Tibial nerve (tissue), 4 donors: ENCODE results near the gene KLHL26. TPM values are rescaled to one million over a fixed set of nuclear protein-coding genes. Genes with fewer than 3 reads are reported as not detected.

Source experiments
- DNase-seq, 2 donors: peaks; one replicate each; pipeline ENCODE4 v3.0.0-alpha.2; 2019; ENCODE audit warnings: low spot score in 2 of 2
- H3K27ac ChIP-seq, 4 donors: fragments of 200-600 bp; sonication (generic) in 3 of 4; one replicate each; pipeline ENCODE4 v1.5.1; 2017 to 2019; ENCODE audit warnings: mild to moderate bottlenecking in 1 of 4
- H3K27me3 ChIP-seq, 2 donors: fragments of 200-600 bp; sonication (generic) in 1 of 2; one replicate each; pipeline versions ENCODE4 v1.5.1 to v1.6.0; 2017 to 2019
- H3K36me3 ChIP-seq, 3 donors: fragments of 200-600 bp; sonication (generic); one replicate each; pipeline ENCODE4 v1.5.1; 2018 to 2019
- H3K4me1 ChIP-seq, 4 donors: fragments of 200-600 bp; sonication (generic) in 3 of 4; one replicate each; pipeline ENCODE4 v1.5.1; 2017 to 2019
- H3K4me3 ChIP-seq, 4 donors: fragments of 200-600 bp; sonication (generic) in 3 of 4; one replicate each; pipeline ENCODE4 v1.5.1; 2017 to 2019; ENCODE audit warnings: mild to moderate bottlenecking in 1 of 4, moderate library complexity in 1 of 4
- H3K9me3 ChIP-seq, 4 donors: fragments of 200-600 bp; sonication (generic) in 3 of 4; one replicate each; pipeline ENCODE4 v1.5.1; 2017 to 2019
- EP300 ChIP-seq, 2 donors: sonication (generic); formaldehyde crosslinking; IDR thresholded peaks; one replicate each; pipeline ENCODE4 v1.6.1; 2017; ENCODE audit warnings: antibody characterized with exemption in 2 of 2, mild to moderate bottlenecking in 1 of 2
- POLR2A ChIP-seq, 2 donors: fragments of 450-650 bp; IDR thresholded peaks; one replicate each; pipeline ENCODE4 v1.6.1; 2017; ENCODE audit warnings: antibody characterized with exemption in 2 of 2, mild to moderate bottlenecking in 2 of 2, moderate library complexity in 2 of 2
- WGBS, 2 donors: methylation state at CpG; one replicate each; pipeline ENCODE4 v1.1.5; 2018; 5-methylcytosine and 5-hydroxymethylcytosine counted together
- small RNA-seq: library from RNA; depleted of rRNA; stranded (forward); fragments of <200 nt; gene quantifications from one replicate; pipeline ENCODE3, GENCODE V24; 2016
- total RNA-seq, 4 donors: library from RNA; depleted of rRNA; stranded (reverse); fragments of >200 nt; gene quantifications; one replicate each; pipeline ENCODE4 v1.1.0, GENCODE V29; 2016
- TF ChIP-seq, protein P1 (sequence below), 5 experiments: fragments of 200-600 bp in 3 of 5; fragments of 450-650 bp in 2 of 5; sonication (generic) in 3 of 5; IDR thresholded peaks; one replicate each; pipeline ENCODE4 v1.5.1; 2016 to 2019; ENCODE audit warnings: antibody characterized with exemption in 5 of 5, mild to moderate bottlenecking in 3 of 5, moderate library complexity in 2 of 5

Gene KLHL26
- total RNA-seq, 4 donors from 2014 or later = 12.9 to 38.4 (median 15.1) TPM

DNA sequence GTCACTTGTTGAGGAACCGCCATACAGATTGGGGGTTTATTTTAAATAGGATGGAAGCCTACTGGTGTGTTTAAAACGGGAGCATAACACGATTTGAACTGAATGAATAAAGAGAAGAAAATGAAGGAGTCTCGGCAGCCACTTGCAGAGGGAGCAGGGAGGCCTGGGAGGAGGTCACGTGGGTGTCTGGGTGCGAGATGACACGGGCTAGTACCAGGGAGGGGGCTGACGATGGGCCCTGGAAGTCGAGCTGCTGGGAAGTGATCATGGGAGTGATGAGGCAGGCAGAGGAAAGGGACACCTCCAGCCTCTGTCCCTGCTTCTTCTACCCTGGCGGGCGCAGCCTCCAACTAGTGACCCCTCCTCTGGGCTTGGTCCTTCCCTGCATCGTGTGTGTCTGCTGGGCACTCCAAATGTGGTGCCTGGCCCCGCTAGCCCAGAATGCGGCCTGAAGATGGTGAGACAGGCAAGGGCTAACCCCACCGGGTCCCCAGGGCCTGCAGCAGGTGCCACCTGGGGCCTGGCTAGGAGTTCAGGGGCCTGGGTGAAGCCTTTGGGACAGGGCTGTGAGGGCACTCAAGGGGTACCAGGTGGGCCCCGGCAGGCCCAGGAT, 82.1 kb downstream of the KLHL26 start:
- 74 to 84% methylated on average over 15 to 16 of the region's 16 CpGs for WGBS, 2 donors
- peaks cover 0 to 19% (median 0%) of the 10 kb centered on the region in 4 donors for H3K4me1 ChIP-seq
- TF ChIP-seq POLR2A (IDR thresholded peaks at IDR 0.05) (no peak), EP300 (IDR thresholded peaks at IDR 0.05) (no peak)
- TF ChIP-seq, protein P1, sequence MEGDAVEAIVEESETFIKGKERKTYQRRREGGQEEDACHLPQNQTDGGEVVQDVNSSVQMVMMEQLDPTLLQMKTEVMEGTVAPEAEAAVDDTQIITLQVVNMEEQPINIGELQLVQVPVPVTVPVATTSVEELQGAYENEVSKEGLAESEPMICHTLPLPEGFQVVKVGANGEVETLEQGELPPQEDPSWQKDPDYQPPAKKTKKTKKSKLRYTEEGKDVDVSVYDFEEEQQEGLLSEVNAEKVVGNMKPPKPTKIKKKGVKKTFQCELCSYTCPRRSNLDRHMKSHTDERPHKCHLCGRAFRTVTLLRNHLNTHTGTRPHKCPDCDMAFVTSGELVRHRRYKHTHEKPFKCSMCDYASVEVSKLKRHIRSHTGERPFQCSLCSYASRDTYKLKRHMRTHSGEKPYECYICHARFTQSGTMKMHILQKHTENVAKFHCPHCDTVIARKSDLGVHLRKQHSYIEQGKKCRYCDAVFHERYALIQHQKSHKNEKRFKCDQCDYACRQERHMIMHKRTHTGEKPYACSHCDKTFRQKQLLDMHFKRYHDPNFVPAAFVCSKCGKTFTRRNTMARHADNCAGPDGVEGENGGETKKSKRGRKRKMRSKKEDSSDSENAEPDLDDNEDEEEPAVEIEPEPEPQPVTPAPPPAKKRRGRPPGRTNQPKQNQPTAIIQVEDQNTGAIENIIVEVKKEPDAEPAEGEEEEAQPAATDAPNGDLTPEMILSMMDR (IDR thresholded peaks at IDR 0.05) = no peak
- H3K4me3 ChIP-seq = no peak overlapping the region
- H3K9me3 ChIP-seq = no peaks in the 10 kb centered on the region
- H3K27ac ChIP-seq = peak overlapping the region in 1 of 4 donors; percentile 38
- peaks cover 0 to 21% (median 0%) of the 10 kb centered on the region in 3 donors for H3K36me3 ChIP-seq
- no peak for DNase-seq
- no peaks in the 10 kb centered on the region for H3K27me3 ChIP-seq

DNA sequence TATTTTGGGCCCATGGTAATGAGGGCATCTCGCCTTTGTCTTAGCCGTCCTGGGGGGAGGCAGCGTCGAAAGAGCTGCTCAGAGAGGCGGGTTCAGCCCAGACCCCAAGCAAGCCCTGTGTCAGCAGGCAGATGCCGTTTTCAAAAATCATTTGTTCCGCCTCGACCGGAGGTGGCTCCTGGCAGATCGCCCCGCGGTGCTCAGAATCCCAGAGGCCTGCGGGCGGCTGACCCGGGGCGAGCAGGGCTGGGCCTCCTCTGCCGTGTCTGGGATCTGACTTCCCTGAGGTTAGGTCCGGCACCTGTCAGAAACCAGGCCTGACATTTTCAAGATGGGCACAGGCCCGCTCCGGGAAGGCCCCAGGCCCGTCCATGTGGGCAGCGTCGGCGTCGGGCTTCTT, 82.7 kb downstream of the KLHL26 start:
- H3K27ac ChIP-seq = peak overlapping the region in 1 of 4 donors; percentile 38
- H3K9me3 ChIP-seq = no peaks in the 10 kb centered on the region
- DNase-seq = no peak
- TF ChIP-seq, protein P1 (IDR thresholded peaks at IDR 0.05) = no peak
- TF ChIP-seq POLR2A (IDR thresholded peaks at IDR 0.05) = no peak
- no peak for TF ChIP-seq EP300 (IDR thresholded peaks at IDR 0.05)
- H3K27me3 ChIP-seq = no peaks in the 10 kb centered on the region
- H3K36me3 ChIP-seq = peaks cover 0 to 21% (median 0%) of the 10 kb centered on the region in 3 donors
- H3K4me1 ChIP-seq = peaks cover 0 to 23% (median 0%) of the 10 kb centered on the region in 4 donors
- 65 to 76% methylated on average over 13 to 19 of the region's 25 CpGs for WGBS, 2 donors
- H3K4me3 ChIP-seq = no peak overlapping the region

Small RNAs within 50 kb of the gene (small RNA-seq; reads per million reads assigned to genes)
- gene RN7SL155P = not detected

Other genes starting within 250 kb of the KLHL26 start
- gene LRRC25, start 239.4 kb upstream of the KLHL26 start, total RNA-seq = 10 to 100 TPM in 2 of 4 donors, 1 to 10 TPM in 2; 9.0 to 13.8 (median 9.8) TPM
- gene SSBP4, start 217.6 kb upstream of the KLHL26 start, total RNA-seq = 100 to 1,000 TPM in 1 of 4 donors, 10 to 100 TPM in 3; 67.4 to 172 (median 84.2) TPM
- gene ISYNA1, start 198.9 kb upstream of the KLHL26 start, total RNA-seq = 10 to 100 TPM; 43.5 to 82.2 (median 52.4) TPM
- 10 to 100 TPM; 13.8 to 45.9 (median 26.0) TPM for gene ELL, start 115.0 kb upstream of the KLHL26 start, total RNA-seq
- 100 to 1,000 TPM; 391 to 451 (median 434) TPM for gene FKBP8, start 93.5 kb upstream of the KLHL26 start, total RNA-seq
- 100 to 1,000 TPM; 122 to 298 (median 167) TPM for gene KXD1, start 79.2 kb upstream of the KLHL26 start, total RNA-seq
- gene UBA52, start 65.2 kb upstream of the KLHL26 start, total RNA-seq = 100 to 1,000 TPM; 504 to 826 (median 521) TPM
- 100 to 1,000 TPM; 186 to 226 (median 210) TPM for gene REX1BD, start 48.2 kb upstream of the KLHL26 start, total RNA-seq
- gene CRLF1, start 30.2 kb upstream of the KLHL26 start, total RNA-seq = 100 to 1,000 TPM in 1 of 4 donors, 10 to 100 TPM in 3; 27.4 to 115 (median 43.6) TPM
- 10 to 100 TPM in 1 of 4 donors, 1 to 10 TPM in 2, not detected in 1; 3.1 to 12.6 (median 4.2) TPM for gene TMEM59L, start 24.2 kb upstream of the KLHL26 start, total RNA-seq
- 1 to 10 TPM; 4.0 to 7.8 (median 6.7) TPM for gene CRTC1, start 46.7 kb downstream of the KLHL26 start, total RNA-seq
- gene COMP, start 154.3 kb downstream of the KLHL26 start, total RNA-seq = 100 to 1,000 TPM in 1 of 4 donors, 10 to 100 TPM in 3; 14.0 to 117 (median 25.3) TPM
- 100 to 1,000 TPM in 1 of 4 donors, 10 to 100 TPM in 3; 75.6 to 117 (median 87.9) TPM for gene UPF1, start 194.9 kb downstream of the KLHL26 start, total RNA-seq